ENCODE data around the gene SFXN3.

GRCh38 chr10:101061624-101062231 is 30.7 kb downstream of the SFXN3 start, which contains the start of gene KAZALD1:
- TF ChIP-seq CTCF (IDR thresholded peaks at IDR 0.05) (no peak), POLR2A (IDR thresholded peaks at IDR 0.05) (no peak)

Measured in heart left ventricle (tissue), 13 donors.